SK-N-SH (cell line): Measurements from ENCODE around the gene GRIK1. TPM values are rescaled to one million over a fixed set of nuclear protein-coding genes. Genes with fewer than 3 reads are reported as not detected.

Experiments
- CTCF ChIA-PET: fragments of 300-600, 350-600 bp; formaldehyde crosslinking; extraction: SDS; loops from one replicate; lab custom pipeline; 2021; lab: Yijun Ruan, JAX
- POLR2A ChIA-PET: fragments of 350-600 bp; sonication (Branson Sonifier 250); formaldehyde crosslinking; extraction: SDS; loops from one replicate; lab custom pipeline; 2020; ENCODE audit warnings: antibody characterized with exemption, inconsistent platforms; lab: Yijun Ruan, JAX
- DNase-seq: peaks from one replicate; pipeline ENCODE4 v3.0.0; 2012
- H2AFZ ChIP-seq: fragments of 200-600 bp; sonication (generic); 2 replicates; pipeline ENCODE4 v1.8.1; 2016; ENCODE audit warnings: antibody characterized with exemption, mild to moderate bottlenecking, low read depth
- H3F3A ChIP-seq: fragments of 200-600 bp; sonication (generic); replicated peaks from 2 replicates; pipeline ENCODE3; 2016; ENCODE audit warnings: antibody characterized with exemption, mild to moderate bottlenecking; ENCODE audit not compliant: insufficient read depth
- H3K27ac ChIP-seq, 2 experiments: fragments of 200-500 bp in 1 of 2; fragments of 200-600 bp in 1 of 2; sonication (Bioruptor generic) in 1 of 2; sonication (generic), shearing (Covaris generic) in 1 of 2; 2 replicates each; pipeline versions ENCODE4 v1.5.1 to v1.6.1; 2014 to 2016; ENCODE audit warnings: low read depth in 2 of 2, inconsistent platforms in 1 of 2, low read length in 1 of 2, mild to moderate bottlenecking in 1 of 2, mixed read lengths in 1 of 2
- H3K27me3 ChIP-seq: fragments of 200-600 bp; sonication (generic), shearing (Covaris generic); 2 replicates; pipeline ENCODE4 v1.6.1; 2016; ENCODE audit warnings: mixed run types; ENCODE audit not compliant: insufficient read depth
- H3K36me3 ChIP-seq, 2 experiments: fragments of 200-500 bp in 1 of 2; fragments of 200-600 bp in 1 of 2; sonication (Bioruptor generic) in 1 of 2; sonication (generic) in 1 of 2; replicated peaks in 1 of 2; 2 replicates each; pipeline versions ENCODE3 to v1.5.1; 2014 to 2016; ENCODE audit warnings: low read length in 1 of 2, mild to moderate bottlenecking in 1 of 2; ENCODE audit not compliant: insufficient read depth in 2 of 2, control insufficient read depth in 1 of 2
- H3K4me1 ChIP-seq, 2 experiments: fragments of 200-500 bp in 1 of 2; fragments of 200-600 bp in 1 of 2; sonication (Bioruptor generic) in 1 of 2; sonication (generic), shearing (Covaris generic) in 1 of 2; 2 replicates each; pipeline versions ENCODE4 v1.5.1 to v1.6.1; 2014 to 2016; ENCODE audit warnings: low read depth in 1 of 2, low read length in 1 of 2, mixed run types in 1 of 2; ENCODE audit not compliant: insufficient read depth in 2 of 2, control insufficient read depth in 1 of 2
- H3K4me2 ChIP-seq: fragments of 200-600 bp; sonication (generic), shearing (Covaris generic); 2 replicates; pipeline ENCODE4 v1.6.1; 2017; ENCODE audit warnings: mixed run types
- H3K4me3 ChIP-seq, 2 experiments: fragments of 200-500 bp in 1 of 2; fragments of 200-600 bp in 1 of 2; sonication (Bioruptor generic) in 1 of 2; sonication (generic), shearing (Covaris generic) in 1 of 2; 2 replicates each; pipeline versions ENCODE4 v1.5.1 to v1.8.1; 2014 to 2016; ENCODE audit warnings: low read depth in 2 of 2, inconsistent platforms in 1 of 2, low read length in 1 of 2, mild to moderate bottlenecking in 1 of 2, mixed read lengths in 1 of 2, moderate library complexity in 1 of 2
- H3K79me2 ChIP-seq: fragments of 200-600 bp; sonication (generic); 2 replicates; pipeline ENCODE4 v1.8.1; 2017; ENCODE audit warnings: mild to moderate bottlenecking; ENCODE audit not compliant: insufficient read depth
- H3K9ac ChIP-seq: fragments of 200-600 bp; sonication (generic); 2 replicates; pipeline ENCODE4 v1.6.1; 2017; ENCODE audit warnings: mixed run types
- H3K9me2 ChIP-seq: fragments of 200-600 bp; sonication (generic); 2 replicates; pipeline ENCODE4 v1.6.1; 2017; ENCODE audit warnings: mixed run types
- H3K9me3 ChIP-seq: fragments of 200-600 bp; sonication (generic); 2 replicates; pipeline ENCODE4 v1.6.1; 2017; ENCODE audit warnings: mixed run types, mild to moderate bottlenecking, moderate library complexity
- H4K20me1 ChIP-seq: fragments of 200-600 bp; sonication (generic); 2 replicates; pipeline ENCODE4 v1.6.1; 2017; ENCODE audit warnings: mild to moderate bottlenecking, mixed run types; ENCODE audit not compliant: insufficient read depth
- ELF1 ChIP-seq: IDR thresholded peaks from 2 replicates; pipeline ENCODE4 v1.4.0; 2012
- EZH2phosphoT487 ChIP-seq: fragments of 200-600 bp; sonication (generic); IDR thresholded peaks from 2 replicates; pipeline ENCODE4 v1.6.1; 2017; ENCODE audit warnings: low read depth, mixed run types, mild to moderate bottlenecking, antibody characterized with exemption, moderate library complexity, borderline replicate concordance
- FOXJ3 ChIP-seq: sonication (generic); formaldehyde crosslinking; IDR thresholded peaks from 2 replicates; pipeline ENCODE4 v1.5.1; 2020; ENCODE audit warnings: mild to moderate bottlenecking, missing genetic modification reagents
- FOXM1 ChIP-seq: IDR thresholded peaks from 2 replicates; pipeline ENCODE4 v1.4.0; 2012; ENCODE audit warnings: low read depth, mild to moderate bottlenecking
- MEF2A ChIP-seq: IDR thresholded peaks from 2 replicates; pipeline ENCODE4 v1.4.0; 2012; ENCODE audit warnings: low read depth, borderline replicate concordance
- MXI1 ChIP-seq: IDR thresholded peaks from 2 replicates; pipeline ENCODE4 v1.6.1; 2012; ENCODE audit warnings: mild to moderate bottlenecking, low read depth, low read length, improper control_type of control experiment
- NFIC ChIP-seq: IDR thresholded peaks from 2 replicates; pipeline ENCODE4 v1.4.0; 2012; ENCODE audit warnings: borderline replicate concordance
- NRF1 ChIP-seq: IDR thresholded peaks from 2 replicates; pipeline ENCODE4 v1.6.1; 2012; ENCODE audit warnings: low read depth, mild to moderate bottlenecking, low read length
- PBX3 ChIP-seq: IDR thresholded peaks from 2 replicates; pipeline ENCODE4; 2012
- POLR2AphosphoS5 ChIP-seq: IDR thresholded peaks from 2 replicates; pipeline ENCODE4 v1.6.1; 2012; ENCODE audit warnings: low read depth, low read length
- RCOR1 ChIP-seq: fragments of 150-350 bp; IDR thresholded peaks from 2 replicates; pipeline ENCODE4 v1.6.1; 2017; ENCODE audit warnings: antibody characterized with exemption, low read length
- RFX5 ChIP-seq: IDR thresholded peaks from 2 replicates; pipeline ENCODE4 v1.6.1; 2012; ENCODE audit warnings: mild to moderate bottlenecking, improper control_type of control experiment, low read length
- RXRA ChIP-seq: IDR thresholded peaks from 2 replicates; pipeline ENCODE4 v1.4.0; 2012; ENCODE audit warnings: low read depth, mild to moderate bottlenecking, borderline replicate concordance
- SMC3 ChIP-seq: IDR thresholded peaks from 2 replicates; pipeline ENCODE4 v1.6.1; 2012; ENCODE audit warnings: low read depth, low read length, improper control_type of control experiment
- TCF12 ChIP-seq: IDR thresholded peaks from 2 replicates; pipeline ENCODE4 v1.4.0; 2012
- TEAD4 ChIP-seq: IDR thresholded peaks from 2 replicates; pipeline ENCODE4 v1.4.0; 2012; ENCODE audit warnings: mild to moderate bottlenecking, borderline replicate concordance; ENCODE audit not compliant: insufficient read depth
- USF2 ChIP-seq: fragments of 150-350 bp; IDR thresholded peaks from 2 replicates; pipeline ENCODE4 v1.6.1; 2017; ENCODE audit warnings: antibody characterized with exemption, low read length, low read depth, borderline replicate concordance
- WGBS: methylation state at CpG from one replicate; pipeline ENCODE4 v1.1.6; 2017; ENCODE audit warnings: low lambda C conversion rate; 5-methylcytosine and 5-hydroxymethylcytosine counted together
- polyA plus RNA-seq, 3 experiments: library from polyadenylated mRNA; depleted of rRNA; stranded (reverse); fragments of >200 nt; gene quantifications; 2 replicates each; pipeline ENCODE4 v1.2.3, GENCODE V29; 2012
- TF ChIP-seq, protein P1 (sequence below): IDR thresholded peaks from 2 replicates; pipeline ENCODE4 v1.4.0; 2012; ENCODE audit warnings: low read depth, borderline replicate concordance

Gene GRIK1
- polyA plus RNA-seq, 1 of the 3 experiments (the other 2 are of a cell fraction): not detected

GRCh38 chr21:29660047-29660720 lies 279.6 kb downstream of the GRIK1 start:
- no peaks in the 10 kb centered on the region for H3K9me3 ChIP-seq
- peaks cover 0 to 10% of the 10 kb centered on the region in 2 experiments; a peak in 2 of 4 replicates for H3K4me1 ChIP-seq
- H4K20me1 ChIP-seq: no peaks in the 10 kb centered on the region
- H3K36me3 ChIP-seq: no peaks in the 10 kb centered on the region
- no peak overlapping the region for H3K9ac ChIP-seq
- ChIA-PET POLR2A (no interaction called here), CTCF (interaction anchor here (1.0 kb wide), 1 partner anchor 18 kb away, joined by 3 read pairs; no protein-coding TSS in a partner anchor)
- no peak overlapping the region for H3K4me2 ChIP-seq
- H3F3A ChIP-seq: peaks cover 15% of the 10 kb centered on the region
- no peak overlapping the region for H3K27ac ChIP-seq
- no peak for TF ChIP-seq PBX3
- no peak for TF ChIP-seq TCF12
- no peak for TF ChIP-seq RXRA
- no peak for TF ChIP-seq POLR2AphosphoS5
- TF ChIP-seq FOXM1: no peak
- no peak for TF ChIP-seq RFX5
- TF ChIP-seq NRF1: no peak
- no peak for TF ChIP-seq TEAD4
- no peaks in the 10 kb centered on the region for H3K27me3 ChIP-seq
- no peak for DNase-seq
- no peak overlapping the region for H3K4me3 ChIP-seq
- H3K9me2 ChIP-seq: no peaks in the 10 kb centered on the region
- H2AFZ ChIP-seq: no peak overlapping the region
- WGBS: 53% methylated on average over 2 of the region's 2 CpGs
- H3K79me2 ChIP-seq: no peaks in the 10 kb centered on the region

DNA sequence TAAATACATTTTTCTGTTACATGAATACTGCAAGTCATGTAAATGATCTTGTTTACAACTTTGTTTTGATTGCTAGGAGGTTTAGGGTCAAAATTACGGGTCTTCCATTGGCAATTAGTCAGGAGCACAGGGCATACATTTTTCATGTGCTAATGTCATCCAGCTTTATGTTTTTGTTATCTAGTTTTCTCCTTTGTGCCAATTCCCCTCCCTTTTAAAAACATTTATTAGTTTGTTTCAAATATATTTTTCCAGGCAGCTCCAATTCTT lies 280.9 kb downstream of the GRIK1 start:
- TF ChIP-seq SMC3 (no peak), RFX5 (no peak), NFIC (no peak)
- DNase-seq: no peak
- Histone ChIP-seq H3K36me3 (no peaks in the 10 kb centered on the region), H3K9me2 (no peaks in the 10 kb centered on the region), H3K27me3 (no peaks in the 10 kb centered on the region), H3K4me3 (no peak overlapping the region), H3K4me2 (no peak overlapping the region), H3K79me2 (no peaks in the 10 kb centered on the region), H2AFZ (no peak overlapping the region), H4K20me1 (no peaks in the 10 kb centered on the region), H3K9ac (no peak overlapping the region), H3K4me1 (peaks cover 0 to 10% of the 10 kb centered on the region in 2 experiments; a peak in 2 of 4 replicates), H3F3A (peaks cover 15% of the 10 kb centered on the region), H3K9me3 (no peaks in the 10 kb centered on the region), H3K27ac (no peak overlapping the region)
- ChIA-PET POLR2A (no interaction called here), CTCF (interaction anchor here (1.0 kb wide), 1 partner anchor 16 kb away, joined by 3 read pairs; no protein-coding TSS in a partner anchor)
- 53% methylated on average over 1 of the region's 1 CpG for WGBS

DNA sequence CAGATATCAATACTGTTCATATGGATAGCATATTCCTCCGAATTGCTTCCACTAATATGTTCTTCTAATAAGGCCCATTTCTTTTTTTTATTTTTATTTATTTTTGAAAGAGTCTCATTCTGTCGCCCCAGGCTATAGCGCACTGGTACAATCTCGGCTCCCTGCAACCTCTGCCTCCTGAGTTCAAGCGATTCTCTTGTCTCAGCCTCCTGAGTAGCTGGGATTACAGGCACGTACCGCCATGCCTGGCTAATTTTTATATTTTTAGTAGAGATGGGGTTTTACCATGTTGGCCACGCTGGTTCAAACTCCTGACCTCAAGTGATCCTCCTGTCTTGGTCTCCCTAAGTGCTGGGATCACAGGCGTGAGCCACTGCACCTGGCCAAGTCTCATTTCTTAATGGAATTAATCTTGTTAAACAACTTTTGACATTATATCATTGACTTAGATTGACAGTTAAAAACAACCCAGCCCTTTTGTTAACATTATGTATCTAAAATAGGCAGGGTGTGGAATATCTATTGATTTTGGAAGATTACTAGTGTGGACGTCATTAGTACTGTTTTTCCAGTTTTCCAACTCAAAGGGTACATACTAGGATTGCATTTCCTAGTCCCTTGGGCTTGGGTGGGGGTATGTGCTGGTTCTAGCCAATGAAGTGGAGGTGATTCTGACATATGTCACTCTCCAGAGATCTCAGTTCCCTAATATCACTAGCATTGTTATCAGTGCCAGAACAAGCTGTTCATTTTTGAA lies 281.4 kb downstream of the GRIK1 start:
- 86% methylated on average over 10 of the region's 10 CpGs for WGBS
- ChIA-PET POLR2A (no interaction called here), CTCF (no interaction called here)
- Histone ChIP-seq H3K36me3 (no peaks in the 10 kb centered on the region), H3K79me2 (no peaks in the 10 kb centered on the region), H3K9me3 (no peaks in the 10 kb centered on the region), H3K9me2 (no peaks in the 10 kb centered on the region), H4K20me1 (no peaks in the 10 kb centered on the region), H3K9ac (no peak overlapping the region), H2AFZ (no peak overlapping the region), H3K27ac (no peak overlapping the region), H3K4me2 (no peak overlapping the region), H3F3A (peaks cover 15% of the 10 kb centered on the region), H3K4me1 (peaks cover 0 to 10% of the 10 kb centered on the region in 2 experiments; a peak in 2 of 4 replicates), H3K4me3 (no peak overlapping the region), H3K27me3 (no peaks in the 10 kb centered on the region)
- DNase-seq: no peak
- TF ChIP-seq MXI1 (no peak), MEF2A (no peak), ELF1 (no peak), SMC3 (no peak), FOXJ3 (CRISPR knock-in tag) (no peak), RXRA (no peak), NFIC (no peak), EZH2phosphoT487 (no peak), POLR2AphosphoS5 (no peak), USF2 (no peak), RCOR1 (no peak)
- TF ChIP-seq, protein P1, sequence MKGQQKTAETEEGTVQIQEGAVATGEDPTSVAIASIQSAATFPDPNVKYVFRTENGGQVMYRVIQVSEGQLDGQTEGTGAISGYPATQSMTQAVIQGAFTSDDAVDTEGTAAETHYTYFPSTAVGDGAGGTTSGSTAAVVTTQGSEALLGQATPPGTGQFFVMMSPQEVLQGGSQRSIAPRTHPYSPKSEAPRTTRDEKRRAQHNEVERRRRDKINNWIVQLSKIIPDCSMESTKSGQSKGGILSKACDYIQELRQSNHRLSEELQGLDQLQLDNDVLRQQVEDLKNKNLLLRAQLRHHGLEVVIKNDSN: no peak
